Endothelial cell of umbilical vein (primary cell): ENCODE data around the gene RALA.

Experiments used
- EZH2 ChIP-seq: IDR thresholded peaks from 2 replicates; pipeline ENCODE4 v1.6.1; 2012; ENCODE audit warnings: borderline replicate concordance, low read depth, mild to moderate bottlenecking, moderate library complexity, low read length, inconsistent platforms; ENCODE audit not compliant: severe bottlenecking
- MAX ChIP-seq: IDR thresholded peaks from 2 replicates; pipeline ENCODE4 v1.6.1; 2011; ENCODE audit not compliant: insufficient read depth, insufficient read length
- POLR2A ChIP-seq: IDR thresholded peaks from 2 replicates; pipeline ENCODE4 v1.6.1; 2012; ENCODE audit warnings: low read depth, mild to moderate bottlenecking, control low read depth, low read length
- POLR2AphosphoS5 ChIP-seq: IDR thresholded peaks from 2 replicates; pipeline ENCODE4 v1.6.1; 2012; ENCODE audit warnings: low read depth, mild to moderate bottlenecking, control low read depth, low read length, moderate library complexity; ENCODE audit not compliant: insufficient read depth
- TF ChIP-seq, protein P1 (sequence below), 2 donors: IDR thresholded peaks; 1 replicate in 1 of 2; 2 replicates in 1 of 2; pipeline ENCODE4 v1.5.1; 2011; ENCODE audit warnings: low read length in 2 of 2, mild to moderate bottlenecking in 2 of 2, moderate library complexity in 2 of 2, control low read depth in 1 of 2, inconsistent platforms in 1 of 2, low read depth in 1 of 2; ENCODE audit not compliant: insufficient read depth in 1 of 2; ENCODE audit errors: extremely low read depth in 1 of 2

- TF ChIP-seq, protein P1, sequence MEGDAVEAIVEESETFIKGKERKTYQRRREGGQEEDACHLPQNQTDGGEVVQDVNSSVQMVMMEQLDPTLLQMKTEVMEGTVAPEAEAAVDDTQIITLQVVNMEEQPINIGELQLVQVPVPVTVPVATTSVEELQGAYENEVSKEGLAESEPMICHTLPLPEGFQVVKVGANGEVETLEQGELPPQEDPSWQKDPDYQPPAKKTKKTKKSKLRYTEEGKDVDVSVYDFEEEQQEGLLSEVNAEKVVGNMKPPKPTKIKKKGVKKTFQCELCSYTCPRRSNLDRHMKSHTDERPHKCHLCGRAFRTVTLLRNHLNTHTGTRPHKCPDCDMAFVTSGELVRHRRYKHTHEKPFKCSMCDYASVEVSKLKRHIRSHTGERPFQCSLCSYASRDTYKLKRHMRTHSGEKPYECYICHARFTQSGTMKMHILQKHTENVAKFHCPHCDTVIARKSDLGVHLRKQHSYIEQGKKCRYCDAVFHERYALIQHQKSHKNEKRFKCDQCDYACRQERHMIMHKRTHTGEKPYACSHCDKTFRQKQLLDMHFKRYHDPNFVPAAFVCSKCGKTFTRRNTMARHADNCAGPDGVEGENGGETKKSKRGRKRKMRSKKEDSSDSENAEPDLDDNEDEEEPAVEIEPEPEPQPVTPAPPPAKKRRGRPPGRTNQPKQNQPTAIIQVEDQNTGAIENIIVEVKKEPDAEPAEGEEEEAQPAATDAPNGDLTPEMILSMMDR (IDR thresholded peaks at IDR 0.05; ENCODE audit: extremely low read depth in 1 of 2, insufficient read depth in 1 of 2, low read depth in 1 of 2, low read length in 2 of 2) = no peak
- TF ChIP-seq POLR2AphosphoS5 = no peak
- TF ChIP-seq POLR2A = no peak
- no peak for TF ChIP-seq EZH2
- no peak for TF ChIP-seq MAX
Measured at GRCh38 chr7:39721919-39722597, 98.7 kb downstream of the RALA start.
